ENCODE measurements around the gene CPOX.

The CPOX gene

DNA sequence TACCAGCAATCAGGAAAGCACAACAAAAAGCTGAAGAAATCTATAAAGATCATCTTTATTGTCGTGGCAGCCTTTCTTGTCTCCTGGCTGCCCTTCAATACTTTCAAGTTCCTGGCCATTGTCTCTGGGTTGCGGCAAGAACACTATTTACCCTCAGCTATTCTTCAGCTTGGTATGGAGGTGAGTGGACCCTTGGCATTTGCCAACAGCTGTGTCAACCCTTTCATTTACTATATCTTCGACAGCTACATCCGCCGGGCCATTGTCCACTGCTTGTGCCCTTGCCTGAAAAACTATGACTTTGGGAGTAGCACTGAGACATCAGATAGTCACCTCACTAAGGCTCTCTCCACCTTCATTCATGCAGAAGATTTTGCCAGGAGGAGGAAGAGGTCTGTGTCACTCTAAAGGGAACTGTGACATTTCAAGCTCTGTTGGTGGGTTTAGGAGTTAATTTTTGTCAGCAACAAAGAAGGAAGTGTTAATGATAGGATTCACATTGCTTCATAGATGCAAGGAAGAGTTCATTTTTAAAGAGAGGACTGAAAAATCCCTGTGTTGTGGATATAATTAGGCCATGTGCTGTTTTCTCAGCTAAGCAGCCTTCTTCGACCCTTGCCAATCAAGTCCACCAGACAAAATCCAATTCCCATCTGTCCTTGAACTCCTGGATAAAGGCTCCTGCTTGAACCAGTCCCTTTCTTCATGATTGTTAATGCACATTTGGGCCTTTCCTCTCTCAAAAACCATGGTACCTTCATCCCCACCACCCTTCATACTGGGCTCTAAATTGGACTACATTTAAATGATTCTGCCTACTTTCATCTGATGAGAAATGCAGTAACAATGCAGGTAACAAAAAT lies 60.5 kb downstream of the CPOX start:
- DNase-seq = no peak

DNA sequence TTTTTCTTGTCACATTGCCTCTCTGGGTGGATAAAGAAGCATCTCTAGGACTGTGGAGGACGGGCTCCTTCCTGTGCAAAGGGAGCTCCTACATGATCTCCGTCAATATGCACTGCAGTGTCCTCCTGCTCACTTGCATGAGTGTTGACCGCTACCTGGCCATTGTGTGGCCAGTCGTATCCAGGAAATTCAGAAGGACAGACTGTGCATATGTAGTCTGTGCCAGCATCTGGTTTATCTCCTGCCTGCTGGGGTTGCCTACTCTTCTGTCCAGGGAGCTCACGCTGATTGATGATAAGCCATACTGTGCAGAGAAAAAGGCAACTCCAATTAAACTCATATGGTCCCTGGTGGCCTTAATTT lies 61.2 kb downstream of the CPOX start:
- DNase-seq = no peak

DNA sequence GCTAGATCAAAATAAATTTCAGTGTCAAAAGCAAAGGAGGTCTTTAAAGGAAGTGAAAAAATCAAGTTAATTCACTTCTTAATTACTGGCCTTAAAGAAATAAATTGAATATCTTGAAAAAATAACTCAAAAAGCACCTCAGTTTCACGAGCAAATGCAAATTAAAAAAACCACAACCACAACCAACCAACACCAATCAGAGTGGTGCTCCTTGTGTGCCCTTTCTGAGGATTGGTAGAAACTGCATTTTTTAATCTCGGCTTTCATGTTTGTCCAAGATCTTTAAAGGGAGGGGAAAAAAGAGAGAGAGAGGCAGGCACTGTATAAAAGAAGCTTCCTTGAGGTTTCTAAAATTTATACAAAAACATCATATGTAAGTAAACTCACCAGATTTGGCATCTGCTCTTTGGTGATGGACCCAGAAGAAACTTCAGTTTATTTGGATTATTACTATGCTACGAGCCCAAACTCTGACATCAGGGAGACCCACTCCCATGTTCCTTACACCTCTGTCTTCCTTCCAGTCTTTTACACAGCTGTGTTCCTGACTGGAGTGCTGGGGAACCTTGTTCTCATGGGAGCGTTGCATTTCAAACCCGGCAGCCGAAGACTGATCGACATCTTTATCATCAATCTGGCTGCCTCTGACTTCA lies 61.7 kb downstream of the CPOX start, which contains the start of gene GPR15:
Gene GPR15, plus strand, starts transcription at position 357 of the 653 bp plus-strand sequence. Its CDS starts 56 bp downstream, at position 413.
- no peak for DNase-seq

DNA sequence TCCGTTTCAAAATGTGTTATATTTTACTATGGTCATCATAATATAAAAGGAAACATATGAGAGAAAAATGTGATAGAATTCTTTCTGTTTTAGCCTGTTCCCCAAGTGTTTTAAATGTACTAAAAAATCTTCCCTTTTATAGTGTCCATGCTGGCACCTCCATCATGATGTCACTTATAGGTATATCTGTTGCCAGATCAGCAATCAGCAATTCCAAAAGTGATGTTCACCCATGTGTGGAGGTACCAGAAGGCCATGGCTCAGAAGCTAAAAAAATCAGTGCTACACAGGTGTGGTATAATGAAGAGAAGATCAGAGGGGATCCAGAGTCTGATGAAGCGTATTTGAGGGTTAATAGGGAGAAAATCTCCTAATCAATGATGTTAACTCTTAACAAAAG lies 62.7 kb downstream of the CPOX start:
- no peak for DNase-seq

DNA sequence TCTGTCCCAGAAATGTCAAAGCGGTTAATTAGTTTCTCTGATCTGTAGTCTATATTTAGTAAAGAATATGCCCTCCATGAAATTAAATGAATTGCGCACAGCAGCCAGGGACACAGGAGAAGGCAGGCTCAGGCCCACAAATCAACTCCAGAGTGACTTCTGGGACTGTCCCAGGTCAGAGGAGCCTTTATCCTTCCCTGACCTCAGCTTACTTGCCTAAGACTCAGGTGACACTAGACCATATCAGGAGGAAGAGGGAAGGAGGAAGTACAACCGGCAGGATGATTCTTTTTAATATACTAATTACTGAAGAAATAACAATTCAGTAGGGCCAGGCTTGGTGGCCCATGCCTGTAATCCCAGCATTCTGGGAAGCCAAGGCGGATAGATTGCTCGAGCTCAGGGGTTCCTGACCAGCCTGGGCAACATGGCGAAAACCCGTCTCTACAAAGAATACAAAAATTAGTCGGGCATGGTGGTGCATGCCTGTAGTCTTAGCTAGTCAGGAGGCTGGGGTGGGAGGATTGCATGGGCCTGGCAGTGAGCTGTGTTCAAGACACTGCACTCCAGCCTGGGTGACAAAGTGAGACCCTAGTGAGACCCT lies 63.5 kb downstream of the CPOX start:
- no peak for DNase-seq

All from CD4-positive, alpha-beta T cell treated with Interleukin-10 for 1 hour (primary cell).